ENCODE results near the gene ADORA2A.

GRCh38 chr22:24459911-24460310 lies 32.5 kb downstream of the ADORA2A start:
- TF ChIP-seq, protein P1, sequence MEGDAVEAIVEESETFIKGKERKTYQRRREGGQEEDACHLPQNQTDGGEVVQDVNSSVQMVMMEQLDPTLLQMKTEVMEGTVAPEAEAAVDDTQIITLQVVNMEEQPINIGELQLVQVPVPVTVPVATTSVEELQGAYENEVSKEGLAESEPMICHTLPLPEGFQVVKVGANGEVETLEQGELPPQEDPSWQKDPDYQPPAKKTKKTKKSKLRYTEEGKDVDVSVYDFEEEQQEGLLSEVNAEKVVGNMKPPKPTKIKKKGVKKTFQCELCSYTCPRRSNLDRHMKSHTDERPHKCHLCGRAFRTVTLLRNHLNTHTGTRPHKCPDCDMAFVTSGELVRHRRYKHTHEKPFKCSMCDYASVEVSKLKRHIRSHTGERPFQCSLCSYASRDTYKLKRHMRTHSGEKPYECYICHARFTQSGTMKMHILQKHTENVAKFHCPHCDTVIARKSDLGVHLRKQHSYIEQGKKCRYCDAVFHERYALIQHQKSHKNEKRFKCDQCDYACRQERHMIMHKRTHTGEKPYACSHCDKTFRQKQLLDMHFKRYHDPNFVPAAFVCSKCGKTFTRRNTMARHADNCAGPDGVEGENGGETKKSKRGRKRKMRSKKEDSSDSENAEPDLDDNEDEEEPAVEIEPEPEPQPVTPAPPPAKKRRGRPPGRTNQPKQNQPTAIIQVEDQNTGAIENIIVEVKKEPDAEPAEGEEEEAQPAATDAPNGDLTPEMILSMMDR (conservative IDR thresholded peaks at IDR 0.05 in 1 of 2, IDR thresholded peaks at IDR 0.05 in 1 of 2; ENCODE audit: low read depth in 1 of 2, low read length in 2 of 2), result no peak
- TF ChIP-seq EZH2 (IDR thresholded peaks at IDR 0.05; ENCODE audit: low read length, missing control alignments), result no peak

Data from fibroblast of lung (primary cell).